GM18870 (cell line): ENCODE measurements around the gene PBX1.

ENCODE experiments used
- ATAC-seq: cut with Tn5 transposase; IDR thresholded peaks from one replicate; pipeline ENCODE4 v1.9.1; 2021; ENCODE audit warnings: moderate library complexity; ENCODE audit not compliant: unreplicated experiment

PBX1 gene

DNA sequence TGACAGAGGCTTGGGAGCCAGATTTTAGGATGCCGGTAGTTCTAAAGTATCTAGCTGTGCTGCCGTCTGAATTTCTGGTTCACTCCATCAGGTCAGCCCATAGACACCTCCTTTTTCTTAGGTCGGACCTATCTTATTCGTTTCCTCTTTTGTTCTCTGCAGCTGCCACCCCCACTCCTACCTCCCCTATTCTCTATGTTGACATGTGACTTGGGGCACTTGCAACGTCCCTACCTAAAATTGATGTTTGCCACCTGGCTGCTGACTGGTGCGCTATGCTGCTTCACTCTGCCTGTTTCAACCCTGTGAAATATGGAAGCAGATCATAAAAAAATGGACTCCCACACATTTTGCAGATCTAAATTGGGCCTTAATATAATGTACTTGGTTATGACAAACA lies 55.3 kb downstream of the PBX1 start:
- ATAC-seq: no peak

DNA sequence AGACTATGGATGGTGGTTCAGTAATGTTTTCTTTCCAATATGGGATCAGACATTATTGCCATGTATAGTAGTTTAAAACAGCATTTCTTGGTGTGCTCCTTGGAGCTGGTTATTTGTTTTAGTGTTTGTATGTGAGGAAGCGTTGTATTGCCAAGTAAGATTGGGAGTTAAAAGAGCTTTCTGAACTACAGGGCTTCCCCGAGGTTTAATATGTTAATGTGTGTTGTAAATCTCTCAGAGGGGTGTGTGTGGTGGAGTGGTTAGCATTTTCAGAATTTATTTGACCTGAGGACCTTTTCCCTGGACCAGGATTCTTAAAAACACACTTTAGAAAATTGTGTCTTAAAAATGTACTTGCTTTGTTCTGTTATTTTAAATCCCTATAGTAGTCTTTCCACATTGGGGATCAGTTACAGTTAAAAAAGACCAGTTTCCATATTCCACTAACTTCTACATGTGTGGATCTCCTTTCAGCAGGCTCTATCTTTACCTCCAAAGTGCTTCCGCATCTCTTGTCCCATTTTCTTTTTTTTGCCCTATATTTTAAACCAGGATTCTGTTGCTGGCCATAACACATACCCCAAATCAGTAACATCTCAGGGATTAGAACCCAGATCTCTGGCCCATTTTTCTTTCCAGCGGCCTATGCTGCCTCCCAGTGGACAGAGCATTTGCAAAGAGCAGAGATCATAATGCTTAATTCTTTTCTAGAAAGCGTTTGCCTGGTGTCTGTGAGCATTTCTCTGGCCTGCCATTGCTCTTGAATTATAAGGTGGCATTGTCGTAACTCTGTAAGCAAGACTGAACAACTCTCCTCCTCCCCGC lies 58.6 kb downstream of the PBX1 start:
- ATAC-seq: no peak

DNA sequence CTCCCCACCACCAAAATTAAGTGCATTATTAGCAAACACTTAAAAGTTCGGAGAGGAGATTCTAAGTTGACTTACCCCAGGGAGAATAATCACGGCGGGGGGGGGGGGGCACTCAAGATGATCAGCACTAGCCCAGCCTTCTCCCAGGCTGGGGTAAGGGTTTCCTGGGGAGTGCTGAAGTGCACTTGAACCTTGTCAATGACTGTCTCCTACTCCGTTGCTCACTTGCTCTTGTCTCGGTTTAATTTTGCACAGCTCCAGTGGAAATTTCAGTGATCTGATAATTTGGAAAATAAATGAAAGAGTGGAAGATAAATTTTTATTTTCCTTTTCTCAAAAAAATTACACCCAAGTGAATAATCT lies 59.2 kb downstream of the PBX1 start:
- ATAC-seq: no peak

DNA sequence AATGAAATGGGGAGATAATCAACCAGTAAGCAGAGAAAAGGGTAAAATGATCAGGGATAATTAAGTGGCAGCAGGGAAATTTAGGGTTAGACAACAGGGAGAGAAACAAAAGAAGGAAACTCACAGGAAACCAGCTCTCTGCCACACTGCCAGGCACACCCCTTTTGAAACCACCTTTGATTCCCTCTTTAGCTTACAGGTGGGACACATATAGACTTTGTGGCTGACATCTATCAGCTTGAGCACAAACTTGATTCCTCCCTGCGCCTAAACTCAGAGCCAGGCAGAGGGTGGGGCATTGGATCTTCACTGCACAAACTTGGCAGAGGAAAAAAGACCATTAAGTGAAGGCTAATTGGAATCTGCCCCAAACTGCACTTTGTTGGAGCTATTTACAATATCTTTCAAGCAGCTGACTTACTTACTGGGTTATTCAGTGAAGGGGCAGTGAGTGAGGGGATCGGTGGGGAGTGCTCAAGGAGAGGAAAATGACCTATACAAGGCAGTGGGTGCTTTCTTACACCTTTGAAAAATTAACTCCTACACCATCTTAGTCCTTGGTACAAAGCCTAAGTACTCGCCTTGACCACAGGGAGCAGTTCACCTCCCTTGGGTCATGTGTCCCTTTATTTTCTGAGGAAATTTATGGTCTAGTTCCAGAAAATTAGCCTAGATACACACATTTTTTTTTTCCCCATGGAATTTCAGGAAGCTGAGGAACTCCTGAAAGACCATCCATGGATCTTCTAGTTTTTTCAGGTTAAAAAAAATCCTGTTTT lies 60.2 kb downstream of the PBX1 start:
- ATAC-seq: no peak

DNA sequence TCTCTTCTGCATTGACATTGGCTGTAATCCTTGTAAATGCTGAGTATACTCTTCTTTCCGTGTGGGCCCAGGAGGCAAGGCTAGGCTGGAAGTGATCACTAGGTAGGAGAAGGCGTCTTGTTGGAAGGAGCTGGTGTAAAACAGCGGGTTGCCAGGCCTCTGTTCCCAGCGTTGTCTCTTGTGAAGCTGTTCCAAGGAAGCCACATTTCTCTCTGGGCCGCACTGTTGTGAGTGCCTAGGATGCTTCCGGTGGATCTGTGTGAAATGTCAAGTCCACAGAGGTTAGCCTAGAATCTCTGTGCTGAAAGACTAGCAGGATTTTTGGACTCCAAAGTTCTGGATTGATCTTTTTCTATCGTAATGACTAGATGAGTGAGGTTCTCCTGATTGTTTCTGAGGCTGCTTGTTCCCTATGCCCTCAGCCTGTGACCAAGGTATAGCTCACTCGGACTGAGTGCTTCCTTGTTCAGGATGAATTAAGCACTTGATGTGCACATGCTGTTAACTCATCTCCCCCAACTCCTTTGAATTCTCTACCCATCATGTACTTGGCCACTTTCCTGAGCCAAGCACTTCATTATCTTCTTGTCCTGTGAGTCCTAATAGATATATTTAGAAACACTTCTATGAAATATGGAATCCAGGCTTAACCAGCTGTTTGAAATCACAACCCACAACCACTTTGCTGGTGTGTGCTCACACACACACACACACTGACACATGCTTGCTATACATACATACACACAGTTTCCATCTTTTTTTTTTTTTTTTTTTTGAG lies 63.3 kb downstream of the PBX1 start:
- no peak for ATAC-seq

DNA sequence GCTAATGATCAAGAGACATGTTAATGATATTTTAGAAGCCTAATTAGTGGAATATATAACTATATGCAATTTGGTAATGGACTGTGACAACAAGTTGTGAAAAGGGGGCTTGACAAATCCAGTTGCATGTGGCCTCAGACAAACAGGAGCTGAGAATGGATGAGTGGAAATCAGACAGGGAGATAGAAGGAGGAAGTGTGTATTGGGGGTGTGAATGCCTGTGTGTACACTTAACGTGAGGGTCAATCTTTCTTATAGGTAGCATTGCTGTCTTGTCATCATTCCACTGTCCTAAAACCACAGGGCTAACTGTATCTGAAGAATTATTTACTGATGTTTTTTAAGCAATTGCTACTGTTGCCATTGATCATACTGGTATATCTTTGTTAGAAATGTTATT lies 64.8 kb downstream of the PBX1 start:
- no peak for ATAC-seq

DNA sequence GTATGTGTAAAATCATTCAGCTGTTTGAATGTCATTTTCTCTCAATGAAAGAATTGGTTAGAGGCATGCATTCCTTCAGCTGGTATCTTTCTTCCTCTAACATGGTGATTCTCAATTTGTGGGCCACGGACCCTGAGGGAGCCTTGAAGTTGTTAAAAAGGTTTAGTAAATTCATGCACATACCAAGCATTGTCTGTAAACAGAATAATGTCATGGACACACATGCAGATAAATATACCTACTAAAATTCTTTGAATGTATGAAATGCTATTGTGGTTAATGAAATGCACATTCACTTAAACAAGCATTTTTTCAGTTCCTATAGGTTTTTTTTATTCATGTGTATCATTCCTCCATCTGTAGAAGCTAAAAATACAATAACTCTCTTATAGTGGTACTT lies 65.4 kb downstream of the PBX1 start:
- no peak for ATAC-seq

DNA sequence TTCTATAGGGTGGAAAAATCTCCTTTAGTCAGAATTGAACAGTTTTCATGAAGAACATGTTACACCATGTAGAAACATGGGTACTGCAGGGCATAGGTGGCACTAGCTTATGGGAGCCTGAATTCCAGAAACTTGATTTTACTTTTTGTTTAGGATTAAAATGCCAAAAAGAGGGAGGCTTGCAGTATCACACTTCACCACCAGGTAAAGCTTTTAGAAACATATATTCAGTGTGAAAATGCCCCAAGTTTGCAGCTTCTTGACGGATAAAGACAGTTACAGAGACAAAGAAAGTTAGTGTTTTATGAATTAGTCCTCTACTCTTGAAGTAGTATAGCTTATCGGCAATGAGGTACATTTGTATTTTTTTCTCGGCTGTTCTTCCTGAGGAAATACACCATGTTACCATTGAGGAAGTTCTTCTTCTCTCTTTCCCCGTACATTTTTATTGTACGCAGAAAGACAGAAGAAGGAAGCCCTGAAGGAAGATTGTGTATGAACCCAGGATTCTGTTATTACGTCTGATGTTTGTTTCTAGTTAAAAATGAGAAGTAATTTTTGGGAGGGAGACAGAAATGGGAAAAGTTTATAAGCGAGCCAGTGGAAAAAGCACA lies 66.1 kb downstream of the PBX1 start:
- ATAC-seq: no peak

DNA sequence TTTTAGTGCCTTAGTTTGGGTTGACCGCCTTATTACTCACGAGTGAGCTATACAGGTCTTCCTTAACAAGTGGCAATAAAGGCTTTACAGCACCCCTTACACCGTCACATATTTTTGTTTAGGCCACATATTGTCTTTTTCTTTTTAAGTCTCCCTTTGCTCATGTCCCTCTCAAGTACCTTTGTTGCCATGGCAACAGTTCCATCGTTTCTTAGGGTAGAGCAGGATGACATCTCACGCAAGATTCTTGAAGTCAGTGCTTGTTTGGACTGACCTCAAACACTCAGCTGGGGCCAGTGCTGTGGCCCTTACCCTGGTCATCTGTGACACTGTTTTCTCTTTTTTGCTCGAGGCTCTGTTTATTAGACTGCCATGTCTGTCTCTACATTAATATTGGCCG lies 69.8 kb downstream of the PBX1 start:
- no peak for ATAC-seq

DNA sequence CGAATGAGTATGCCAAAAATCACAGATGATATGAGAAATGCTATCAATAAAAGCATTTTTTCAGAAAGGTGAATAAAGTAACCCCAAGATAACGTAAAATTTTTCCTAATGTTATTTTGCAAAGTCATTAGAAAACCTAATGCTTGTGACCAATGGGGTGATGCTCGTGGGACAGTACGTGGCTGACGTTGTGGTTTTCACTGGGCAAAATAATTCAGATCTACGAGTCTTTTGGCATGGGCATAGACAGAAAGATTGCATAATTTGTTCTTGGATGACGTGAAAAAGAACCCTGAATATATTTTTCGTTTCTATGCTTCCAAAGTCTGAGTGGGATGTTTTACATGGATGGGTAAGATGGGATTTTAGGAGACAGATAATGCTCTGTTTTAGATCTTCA lies 71.0 kb downstream of the PBX1 start:
- ATAC-seq: no peak

DNA sequence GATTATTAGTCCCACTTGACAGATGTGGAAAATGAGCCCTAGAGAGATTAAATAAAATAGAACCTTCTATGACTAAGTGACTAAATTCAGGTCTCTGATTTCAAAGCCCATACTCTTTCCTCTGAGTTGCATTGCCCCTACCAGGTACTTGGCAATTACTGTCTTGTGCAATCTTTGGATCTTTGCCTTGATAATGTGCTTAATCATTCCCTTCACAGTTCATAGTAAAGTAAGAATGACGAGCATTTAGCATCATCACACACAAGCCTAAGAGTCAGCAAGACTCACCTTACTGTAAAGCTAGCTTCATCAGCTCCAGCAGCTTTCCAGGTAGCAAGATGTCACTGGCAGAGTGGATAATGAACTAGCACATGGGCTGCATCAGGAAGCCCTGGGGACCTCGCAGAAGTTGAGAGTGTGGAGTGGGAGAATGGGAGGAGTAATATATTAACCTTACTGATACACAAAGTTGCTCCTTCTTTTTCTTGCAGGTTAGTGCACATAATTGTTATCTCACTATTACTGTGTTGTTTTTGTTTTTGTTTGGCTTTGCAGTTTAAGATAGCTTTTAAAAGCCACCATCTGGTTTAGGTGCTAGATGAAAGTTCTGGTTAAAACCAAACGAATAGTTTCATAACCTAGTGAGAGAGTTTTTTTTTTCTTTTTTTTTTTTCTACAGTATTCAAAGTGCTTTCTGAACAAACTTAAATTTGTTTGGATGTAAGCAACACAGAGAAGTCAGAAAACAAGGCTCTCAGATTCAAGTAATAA lies 71.8 kb downstream of the PBX1 start:
- ATAC-seq: no peak

DNA sequence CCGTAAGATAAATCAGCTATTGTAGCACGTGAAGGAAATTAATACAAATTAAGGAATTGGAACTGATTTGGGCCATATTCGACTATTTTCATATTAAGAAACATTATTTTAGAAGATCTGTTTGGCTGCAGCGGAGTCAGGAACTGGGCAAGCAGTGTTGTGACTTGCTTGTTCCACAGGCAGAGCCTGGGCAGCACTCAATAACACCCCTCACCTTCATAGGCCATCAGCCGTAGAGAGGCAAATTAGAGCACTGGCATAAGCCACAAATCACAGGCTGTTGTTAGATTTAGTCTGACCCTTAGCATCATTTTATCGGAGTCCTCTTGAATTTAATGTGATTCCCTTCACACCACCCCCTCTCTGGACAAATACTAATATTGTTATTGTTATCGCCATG lies 72.8 kb downstream of the PBX1 start:
- no peak for ATAC-seq

DNA sequence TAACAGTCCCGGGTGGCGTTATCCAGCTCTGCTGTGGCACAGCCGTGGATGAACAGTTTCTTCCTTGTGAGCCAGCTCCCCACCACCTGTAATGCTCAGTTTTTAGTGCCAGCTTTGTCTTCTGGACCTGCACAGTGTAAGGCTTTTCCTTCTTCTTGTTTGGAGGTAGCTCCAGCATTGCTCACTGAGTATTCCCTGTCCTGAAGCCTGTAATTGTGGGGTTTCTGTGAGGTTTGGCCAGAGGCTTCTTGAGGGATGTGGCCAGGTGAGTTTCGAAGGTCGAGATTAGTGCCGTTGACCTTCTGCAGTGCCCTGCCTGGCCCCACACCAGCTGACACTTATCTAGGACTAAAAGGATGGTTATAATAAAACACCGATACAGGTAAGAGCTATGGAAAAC lies 75.0 kb downstream of the PBX1 start:
- ATAC-seq: no peak

DNA sequence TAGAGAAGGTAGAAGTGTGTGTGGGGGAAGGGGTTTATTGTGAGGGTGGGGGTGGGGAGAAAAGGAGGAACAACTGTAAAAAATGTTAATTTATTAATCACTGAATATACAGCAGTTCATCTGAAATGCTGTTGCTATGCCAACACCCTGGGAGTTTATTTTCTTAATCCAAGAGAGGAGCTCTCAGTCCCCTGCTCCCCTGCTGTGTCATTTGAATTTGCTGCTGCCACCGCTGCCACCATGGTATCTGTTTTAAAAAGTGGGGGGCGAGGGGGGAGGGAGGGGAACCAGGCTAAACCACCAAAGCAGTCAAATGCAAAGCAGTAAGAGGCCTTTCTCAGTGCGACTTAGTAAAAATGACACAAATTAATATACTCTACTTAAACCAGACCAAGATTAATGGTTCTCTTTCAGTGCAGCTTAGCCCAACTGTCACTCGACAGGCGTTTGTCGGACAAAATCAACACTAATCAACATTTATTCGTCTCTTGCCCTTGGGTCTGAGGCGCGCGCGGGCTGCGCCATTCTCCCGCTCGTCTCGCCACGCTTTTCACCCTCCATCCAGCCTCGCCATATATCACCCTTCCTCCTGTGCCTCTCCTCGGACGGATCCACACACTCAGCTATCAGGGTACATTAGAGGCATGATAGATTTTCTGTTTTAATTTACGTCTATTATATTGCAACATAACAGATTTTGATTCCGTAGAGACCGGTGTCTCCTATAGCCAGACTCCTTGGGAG lies 76.2 kb downstream of the PBX1 start:
- ATAC-seq: no peak

DNA sequence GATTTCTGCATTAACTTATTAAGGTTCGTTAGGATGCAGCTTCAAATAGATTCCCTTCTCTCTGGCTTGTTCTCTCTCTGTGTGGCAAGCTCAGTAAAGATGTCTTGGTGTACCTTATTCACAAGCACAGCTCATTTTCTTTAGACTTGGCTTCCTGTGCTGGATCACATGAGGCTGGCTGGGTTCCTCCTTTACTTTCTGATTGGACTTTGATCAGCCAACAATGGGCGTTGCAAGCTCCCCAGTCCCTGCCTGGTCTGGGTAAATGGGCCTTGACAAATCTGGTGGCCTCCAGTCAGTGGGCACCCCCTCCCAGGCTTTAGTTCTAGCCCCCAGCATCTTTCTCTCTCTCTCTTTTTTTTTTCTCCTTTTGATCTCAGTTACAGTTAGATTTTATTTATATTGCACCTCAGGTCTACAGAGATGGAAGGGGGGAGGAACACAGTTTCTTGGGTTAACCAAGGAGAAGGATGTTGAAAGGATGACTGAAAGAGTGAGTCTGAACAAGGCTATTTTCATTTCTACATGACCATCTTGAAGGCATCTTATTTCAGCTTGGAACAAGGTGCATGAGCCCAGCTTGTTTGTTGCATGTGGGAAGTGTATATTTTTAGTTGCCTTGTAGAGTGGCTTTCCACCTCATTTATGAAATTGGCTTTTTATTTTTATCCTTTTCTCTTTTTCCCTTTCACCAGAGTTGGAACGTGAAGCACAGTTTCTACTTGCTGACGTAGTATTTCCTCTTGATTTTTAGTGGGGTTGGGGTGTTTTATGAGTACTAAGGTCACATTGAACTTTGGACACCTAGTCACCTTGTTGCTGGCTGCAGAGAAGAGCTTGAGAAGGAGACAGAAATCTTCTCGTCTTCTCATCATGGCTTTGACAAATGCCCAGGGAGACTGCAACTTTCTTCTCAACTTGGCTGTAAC lies 77.1 kb downstream of the PBX1 start:
- no peak for ATAC-seq

DNA sequence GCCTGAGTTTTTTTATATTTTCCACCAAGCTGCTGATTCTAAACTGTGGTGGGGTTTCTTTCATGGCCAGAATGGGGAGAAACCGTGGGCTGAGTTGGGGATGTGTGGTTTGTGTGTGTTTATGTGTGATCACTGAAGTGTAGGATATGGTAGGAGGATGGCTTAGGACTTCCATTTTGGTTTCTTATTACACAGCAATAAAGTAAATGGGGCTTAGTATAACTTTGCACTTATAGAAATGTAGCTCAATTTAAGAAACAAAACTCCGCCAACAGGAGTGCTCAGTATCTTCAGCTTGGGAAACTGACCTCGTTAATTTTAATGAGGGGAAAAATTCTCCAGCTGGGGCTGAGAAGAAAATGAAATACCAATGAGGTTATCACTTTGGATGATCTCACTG lies 77.8 kb downstream of the PBX1 start:
- no peak for ATAC-seq

DNA sequence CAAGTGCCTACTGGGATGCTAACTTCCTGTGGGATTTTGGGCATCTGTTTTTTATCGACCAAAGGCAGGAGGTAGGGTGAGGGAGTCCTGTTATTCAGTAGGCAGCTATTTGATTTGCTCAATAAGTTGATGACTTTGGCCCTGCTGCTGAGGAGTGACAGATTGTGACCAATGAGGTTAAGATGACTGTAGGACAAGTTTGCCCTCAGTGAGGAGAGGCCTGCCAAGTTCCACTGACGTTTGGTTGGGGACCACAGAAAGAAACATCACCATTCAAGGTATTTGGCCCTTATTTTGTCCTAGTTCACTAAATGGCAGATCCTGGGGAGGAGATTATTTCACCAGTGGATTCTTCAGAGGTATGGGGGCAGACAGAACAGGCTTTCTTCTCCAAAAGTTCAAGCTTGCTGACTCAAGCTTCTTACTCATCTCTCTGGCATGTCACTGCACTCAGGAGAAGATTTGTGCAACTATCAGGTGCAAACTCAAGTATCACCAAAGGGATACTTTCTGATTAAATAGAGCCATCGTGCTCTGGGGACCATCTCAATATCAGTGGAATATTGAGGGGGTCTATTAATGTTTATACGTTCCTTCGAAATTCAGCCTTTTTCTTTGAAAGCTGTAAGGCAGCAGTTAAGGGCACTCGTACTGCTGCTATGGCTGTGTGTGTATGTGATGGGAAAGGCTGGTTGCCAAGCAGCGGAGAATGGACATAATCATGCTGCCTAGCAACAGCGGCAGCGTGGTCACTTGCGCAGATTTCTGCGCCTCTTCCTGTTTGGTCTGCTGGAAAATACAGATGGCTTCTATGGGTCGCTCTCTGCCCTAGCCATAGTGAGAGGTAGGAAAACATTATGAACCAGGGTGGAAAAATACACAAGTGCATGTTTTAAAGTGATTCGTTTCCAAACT lies 78.7 kb downstream of the PBX1 start:
- no peak for ATAC-seq
